Measurements from ENCODE around the gene ZFP91.

DNA sequence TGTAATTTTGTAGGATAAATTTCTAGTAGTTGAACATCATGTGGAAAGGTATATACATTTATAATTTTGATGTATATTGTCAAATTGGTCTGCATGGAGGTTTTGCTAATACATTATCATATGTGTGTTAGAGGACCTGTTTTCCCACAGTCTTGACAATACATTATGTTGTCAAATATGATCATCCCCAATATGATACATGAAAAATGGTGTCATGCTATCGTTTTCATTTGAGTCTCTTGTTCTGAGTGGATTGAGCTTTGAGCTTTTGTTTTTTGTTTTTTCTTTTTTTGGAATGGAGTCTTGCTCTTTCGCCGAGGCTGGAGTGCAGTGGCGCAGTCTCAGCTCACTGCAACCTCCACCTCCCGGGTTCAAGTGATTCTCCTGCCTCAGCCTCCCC is 29.5 kb downstream of the ZFP91 start:
- TF ChIP-seq POLR2AphosphoS5 (IDR thresholded peaks at IDR 0.05; ENCODE audit: low read depth, low read length) (no peak), TAF1 (IDR thresholded peaks at IDR 0.05; ENCODE audit: borderline replicate concordance, insufficient read depth, low read length) (no peak), FOXP2 (optimal IDR thresholded peaks at IDR 0.05; ENCODE audit: borderline replicate concordance, extremely low read depth, extremely low read length, insufficient read depth) (no peak)
- TF ChIP-seq, protein P1, sequence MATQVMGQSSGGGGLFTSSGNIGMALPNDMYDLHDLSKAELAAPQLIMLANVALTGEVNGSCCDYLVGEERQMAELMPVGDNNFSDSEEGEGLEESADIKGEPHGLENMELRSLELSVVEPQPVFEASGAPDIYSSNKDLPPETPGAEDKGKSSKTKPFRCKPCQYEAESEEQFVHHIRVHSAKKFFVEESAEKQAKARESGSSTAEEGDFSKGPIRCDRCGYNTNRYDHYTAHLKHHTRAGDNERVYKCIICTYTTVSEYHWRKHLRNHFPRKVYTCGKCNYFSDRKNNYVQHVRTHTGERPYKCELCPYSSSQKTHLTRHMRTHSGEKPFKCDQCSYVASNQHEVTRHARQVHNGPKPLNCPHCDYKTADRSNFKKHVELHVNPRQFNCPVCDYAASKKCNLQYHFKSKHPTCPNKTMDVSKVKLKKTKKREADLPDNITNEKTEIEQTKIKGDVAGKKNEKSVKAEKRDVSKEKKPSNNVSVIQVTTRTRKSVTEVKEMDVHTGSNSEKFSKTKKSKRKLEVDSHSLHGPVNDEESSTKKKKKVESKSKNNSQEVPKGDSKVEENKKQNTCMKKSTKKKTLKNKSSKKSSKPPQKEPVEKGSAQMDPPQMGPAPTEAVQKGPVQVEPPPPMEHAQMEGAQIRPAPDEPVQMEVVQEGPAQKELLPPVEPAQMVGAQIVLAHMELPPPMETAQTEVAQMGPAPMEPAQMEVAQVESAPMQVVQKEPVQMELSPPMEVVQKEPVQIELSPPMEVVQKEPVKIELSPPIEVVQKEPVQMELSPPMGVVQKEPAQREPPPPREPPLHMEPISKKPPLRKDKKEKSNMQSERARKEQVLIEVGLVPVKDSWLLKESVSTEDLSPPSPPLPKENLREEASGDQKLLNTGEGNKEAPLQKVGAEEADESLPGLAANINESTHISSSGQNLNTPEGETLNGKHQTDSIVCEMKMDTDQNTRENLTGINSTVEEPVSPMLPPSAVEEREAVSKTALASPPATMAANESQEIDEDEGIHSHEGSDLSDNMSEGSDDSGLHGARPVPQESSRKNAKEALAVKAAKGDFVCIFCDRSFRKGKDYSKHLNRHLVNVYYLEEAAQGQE (IDR thresholded peaks at IDR 0.05; ENCODE audit: insufficient read depth in 1 of 2, low read depth in 2 of 2, low read length in 2 of 2), result no peak
